ENCODE data around the gene PDE11A.

Gene PDE11A

DNA sequence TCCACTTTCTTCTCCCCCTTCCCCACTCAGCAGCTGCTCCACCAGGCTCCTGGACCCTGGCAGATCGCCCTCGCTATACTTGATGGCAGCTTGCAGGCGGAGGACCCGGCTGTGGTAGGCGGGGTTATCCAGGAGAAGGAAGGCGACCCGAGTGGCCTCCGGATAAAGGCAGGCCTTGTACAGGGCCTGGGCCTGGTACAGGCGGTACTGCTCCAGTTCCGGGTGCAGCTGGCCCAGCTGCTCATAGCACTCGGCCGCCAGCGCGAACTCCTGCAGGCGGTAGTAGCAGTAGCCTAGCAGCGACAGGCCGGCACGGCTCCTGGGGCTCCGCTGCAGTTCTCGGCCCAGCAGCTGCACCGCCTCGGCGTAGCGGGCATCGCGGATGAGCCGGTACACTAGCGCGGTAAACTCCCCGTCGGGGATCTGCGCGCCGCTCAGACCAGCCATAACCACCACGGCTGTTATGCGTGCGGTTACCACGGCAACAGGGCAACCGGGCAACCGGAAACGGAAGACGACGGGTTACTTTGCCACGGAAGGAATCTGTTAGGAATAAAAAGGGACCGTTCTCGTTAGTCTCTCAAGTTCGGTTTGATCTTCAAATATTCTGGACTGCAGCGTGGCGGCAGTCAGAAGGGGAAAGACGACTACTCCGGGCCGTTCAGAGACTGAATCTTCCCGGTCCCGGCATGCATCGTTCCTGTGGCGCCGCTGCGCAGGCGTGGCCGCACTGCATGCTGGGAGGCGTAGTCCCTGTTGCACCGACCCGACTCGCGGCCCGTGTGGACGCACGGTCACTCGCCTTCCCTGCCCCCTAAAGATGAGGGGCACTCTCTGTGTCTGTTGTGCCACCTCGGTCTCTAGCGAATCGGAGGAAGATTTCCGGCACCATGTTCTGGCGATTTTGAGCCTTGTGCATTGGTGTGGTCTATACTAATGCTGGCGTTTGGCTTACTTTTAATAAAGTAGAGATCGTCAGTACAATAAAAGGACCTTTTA, 454.0 kb downstream of the PDE11A start:
- DNase-seq = peak; percentile 93

GRCh38 chr2:177617849-177618248, 454.7 kb downstream of the PDE11A start:
- no peak for DNase-seq

- DNase-seq = no peak
Measured at GRCh38 chr2:177616731-177617130, 455.8 kb downstream of the PDE11A start.

DNA sequence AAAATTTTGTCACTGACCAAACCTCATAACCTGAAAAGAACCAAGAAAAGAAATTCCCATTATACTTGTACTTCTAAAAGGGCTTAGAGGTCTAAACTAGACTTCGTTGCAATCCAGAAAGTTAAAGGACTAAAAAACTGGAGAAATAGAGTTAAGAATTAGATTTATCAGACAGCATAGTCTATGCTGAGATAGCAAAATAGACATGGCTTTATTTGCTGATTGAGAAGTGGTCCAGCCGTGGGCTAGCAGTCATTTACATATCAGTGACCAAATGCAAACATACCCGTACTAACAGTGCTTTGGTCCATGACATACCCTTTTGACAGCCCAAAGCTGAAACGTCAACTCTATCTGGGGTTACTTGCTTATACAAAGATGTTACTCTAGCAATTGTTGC, 456.5 kb downstream of the PDE11A start:
- DNase-seq = no peak

DNA sequence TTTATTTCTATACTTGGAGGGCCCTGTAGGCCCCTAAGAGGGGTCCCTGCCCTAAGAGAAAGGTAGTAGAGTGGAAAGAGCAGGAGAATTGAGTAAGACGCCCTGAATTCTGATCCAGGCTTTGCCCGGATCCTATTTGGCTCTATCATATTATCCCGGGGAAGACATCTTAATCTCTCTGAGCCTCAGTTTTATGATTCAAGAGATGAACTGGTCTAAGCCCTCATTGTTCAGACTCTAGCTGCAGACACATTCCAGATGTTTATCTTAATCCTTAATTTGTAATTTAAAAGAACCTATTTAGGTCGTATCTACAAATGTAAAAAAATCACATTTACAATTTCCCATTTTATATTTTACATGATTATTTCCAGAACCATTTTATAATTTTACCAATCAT, 459.9 kb downstream of the PDE11A start:
- DNase-seq = no peak

DNA sequence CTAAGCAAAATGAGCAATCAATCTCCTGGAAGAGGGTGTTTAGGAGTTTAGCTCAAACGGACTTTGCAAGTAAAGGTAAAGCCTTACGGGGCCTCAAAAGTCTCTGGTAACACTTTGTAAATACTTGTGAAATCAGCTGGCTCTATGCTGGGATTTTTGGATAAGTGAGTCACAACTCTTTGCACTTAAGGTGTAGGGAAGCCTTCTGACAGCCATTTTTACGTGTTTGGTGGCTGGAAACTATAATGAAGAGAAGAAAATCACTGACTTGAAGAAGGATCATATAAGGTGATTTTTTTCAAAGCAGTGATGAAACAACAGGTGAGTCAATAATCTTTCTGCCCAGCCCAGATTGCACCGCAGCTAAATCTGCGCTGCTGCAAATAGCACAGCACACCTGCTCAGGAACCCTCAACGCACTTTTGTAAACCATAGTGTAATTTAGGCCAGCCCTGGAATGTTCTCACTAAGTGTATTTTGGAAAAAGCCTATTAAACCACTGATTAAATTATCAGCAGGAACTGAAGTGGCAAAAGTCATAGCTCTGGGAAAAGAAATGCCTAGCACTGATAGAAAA, 461.2 kb downstream of the PDE11A start:
- DNase-seq = no peak

- no peak for DNase-seq
Measured at GRCh38 chr2:177610813-177611212, 461.8 kb downstream of the PDE11A start.

GRCh38 chr2:177606636-177607035, 465.9 kb downstream of the PDE11A start:
- no peak for DNase-seq

- peak; percentile 63 for DNase-seq
Measured at GRCh38 chr2:177604271-177605065, 468.1 kb downstream of the PDE11A start.

DNA sequence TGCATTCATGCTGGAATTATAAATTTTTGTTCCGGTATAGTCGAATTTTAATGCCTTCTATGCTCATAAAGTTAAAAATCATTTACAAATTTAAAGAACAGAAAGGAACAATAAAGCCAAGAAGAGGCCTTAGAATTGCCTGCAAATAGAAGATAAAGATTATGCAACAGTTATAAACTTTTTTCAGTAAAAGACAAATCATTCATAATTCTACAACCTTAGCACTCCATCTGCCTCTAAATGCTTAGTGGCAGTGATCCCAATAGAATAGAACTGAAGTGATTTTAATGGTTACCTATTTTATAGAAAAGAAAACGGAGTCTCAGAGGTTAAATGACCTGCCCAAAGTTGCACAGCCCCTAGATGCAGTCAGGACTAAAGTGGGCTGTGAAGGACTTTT, 468.8 kb downstream of the PDE11A start:
- no peak for DNase-seq

DNA sequence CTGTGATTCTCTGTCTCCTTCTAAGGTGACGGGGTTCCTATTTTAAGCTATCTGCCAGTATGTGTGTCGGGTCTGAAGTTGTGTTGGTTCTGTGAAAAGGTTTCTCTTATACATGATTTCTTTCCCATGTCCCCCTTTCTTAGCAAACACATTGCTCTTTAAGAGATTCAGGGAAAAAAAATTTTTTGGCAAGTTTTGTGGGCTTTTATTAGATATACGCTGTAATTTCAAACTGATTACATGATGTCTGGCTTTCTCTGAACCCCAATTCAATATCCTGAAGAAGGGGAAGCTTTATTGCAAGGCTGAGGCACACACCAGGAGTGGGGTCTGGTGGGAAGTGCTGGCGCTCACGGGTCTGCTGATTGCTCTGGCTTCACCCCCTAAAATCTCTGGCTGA, 469.4 kb downstream of the PDE11A start:
- no peak for DNase-seq

DNA sequence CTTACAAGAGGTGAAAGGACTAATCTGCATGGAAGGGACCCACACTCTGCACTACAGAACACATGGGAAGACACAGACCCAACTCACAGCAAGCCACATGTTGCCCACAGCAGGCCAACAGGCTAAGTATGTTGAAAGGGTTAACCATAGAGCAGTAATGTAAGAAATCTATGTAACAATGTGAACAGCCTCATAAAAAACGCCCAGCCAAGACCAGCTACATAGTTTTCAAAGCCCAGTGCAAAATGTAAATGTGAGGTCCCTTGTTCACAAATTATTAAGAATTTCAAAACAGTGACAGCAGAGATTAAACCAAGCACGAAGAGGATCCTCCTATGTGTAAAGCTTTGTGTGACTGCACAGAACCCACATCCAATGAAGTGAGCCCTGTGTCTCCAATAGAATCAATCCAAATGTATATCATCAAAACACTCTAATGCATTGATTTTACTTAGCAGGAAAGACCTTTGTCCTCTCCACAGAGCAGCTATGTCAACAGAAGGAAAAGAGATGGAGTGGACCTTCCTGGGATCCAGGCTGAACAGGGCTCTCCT, 469.9 kb downstream of the PDE11A start:
- no peak for DNase-seq

DNA sequence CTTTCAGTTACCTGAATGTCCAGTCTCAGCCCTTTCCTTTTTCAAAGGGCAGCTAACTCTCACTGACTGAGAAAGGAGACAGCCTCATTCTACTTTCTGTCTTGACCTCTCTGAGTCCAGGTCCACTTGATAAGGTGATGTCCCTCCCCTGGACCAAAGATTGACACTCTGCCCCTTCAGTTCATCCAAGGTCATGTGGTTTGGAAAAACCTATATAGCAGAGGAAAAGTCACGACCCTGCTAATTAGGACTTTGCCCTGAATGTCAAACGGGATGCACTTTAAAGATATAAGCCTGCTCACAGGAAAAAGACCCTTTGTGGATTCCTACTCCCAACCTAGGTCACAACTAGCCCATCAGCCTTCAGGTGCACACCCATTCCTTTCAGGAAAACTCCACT, 471.7 kb downstream of the PDE11A start:
- no peak for DNase-seq

GRCh38 chr2:177599956-177600355, 472.6 kb downstream of the PDE11A start:
- no peak for DNase-seq

DNA sequence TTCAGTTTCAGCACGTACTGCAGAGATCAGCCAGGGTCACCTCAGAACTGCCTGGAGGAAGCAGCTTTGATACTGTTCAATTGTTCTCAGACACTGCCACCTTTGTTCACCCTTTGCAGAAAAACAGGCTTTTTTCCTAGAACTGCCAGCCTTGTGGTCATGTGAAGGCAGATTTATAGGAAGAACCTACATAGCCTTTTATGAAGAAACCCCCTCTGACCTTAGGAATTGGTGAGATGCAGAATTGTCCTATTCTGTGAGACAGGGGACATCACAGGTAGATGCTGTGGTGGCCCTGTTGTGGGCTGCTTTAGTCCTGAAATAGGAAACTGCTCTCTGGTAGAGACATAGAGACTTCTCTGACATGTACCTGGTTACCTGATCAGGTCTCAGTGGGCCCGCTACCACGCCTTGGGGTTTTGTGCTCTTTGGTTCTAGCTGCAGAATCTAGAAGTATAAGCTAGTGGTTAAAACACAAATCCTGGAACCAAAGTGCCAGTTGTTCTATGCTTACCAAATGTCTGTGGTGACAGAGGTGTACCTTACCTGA, 473.4 kb downstream of the PDE11A start:
- DNase-seq = peak; percentile 57

DNA sequence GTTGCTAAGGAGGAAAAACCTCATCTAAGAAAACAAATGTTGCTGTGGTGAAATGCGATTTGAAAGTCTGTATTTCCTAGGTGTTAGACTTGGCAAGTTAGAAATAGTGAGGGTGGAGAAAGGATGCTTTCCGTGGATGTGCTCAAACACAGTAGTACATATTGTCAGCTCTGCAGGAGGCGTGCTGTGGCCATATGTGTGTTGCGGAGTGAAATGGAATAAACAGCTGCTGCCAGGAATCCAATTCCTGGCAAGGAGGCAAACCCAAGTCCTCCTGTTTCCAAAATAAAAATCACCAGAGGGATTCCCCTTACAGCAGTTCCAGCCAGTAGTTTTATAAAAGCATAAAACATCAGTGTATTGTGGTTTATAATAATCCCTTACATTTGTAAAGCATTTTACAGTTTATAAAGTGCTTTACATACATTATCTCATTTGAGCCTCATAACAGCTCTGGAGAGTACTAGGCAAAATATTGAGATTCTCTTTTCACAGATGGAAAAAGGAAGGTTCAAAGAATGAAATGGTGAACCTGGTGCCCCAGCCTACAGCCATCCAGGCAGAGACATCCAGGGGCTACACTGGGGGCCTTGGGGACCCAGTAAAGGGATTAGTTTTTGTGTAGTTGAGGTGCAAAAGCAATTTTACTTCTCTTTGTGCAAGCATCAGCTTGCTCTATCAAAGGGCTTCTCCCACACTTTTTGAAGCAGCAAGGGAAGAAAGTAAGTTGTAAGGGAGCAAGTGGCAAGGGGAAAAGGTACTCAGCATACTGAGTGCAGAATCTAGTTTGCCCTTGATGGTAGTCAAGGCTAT, 474.0 kb downstream of the PDE11A start:
- DNase-seq = peak; percentile 15

- DNase-seq = no peak
Measured at GRCh38 chr2:177597759-177598158, 474.8 kb downstream of the PDE11A start.

- DNase-seq = no peak
Measured at GRCh38 chr2:177596866-177597265, 475.7 kb downstream of the PDE11A start.

DNA sequence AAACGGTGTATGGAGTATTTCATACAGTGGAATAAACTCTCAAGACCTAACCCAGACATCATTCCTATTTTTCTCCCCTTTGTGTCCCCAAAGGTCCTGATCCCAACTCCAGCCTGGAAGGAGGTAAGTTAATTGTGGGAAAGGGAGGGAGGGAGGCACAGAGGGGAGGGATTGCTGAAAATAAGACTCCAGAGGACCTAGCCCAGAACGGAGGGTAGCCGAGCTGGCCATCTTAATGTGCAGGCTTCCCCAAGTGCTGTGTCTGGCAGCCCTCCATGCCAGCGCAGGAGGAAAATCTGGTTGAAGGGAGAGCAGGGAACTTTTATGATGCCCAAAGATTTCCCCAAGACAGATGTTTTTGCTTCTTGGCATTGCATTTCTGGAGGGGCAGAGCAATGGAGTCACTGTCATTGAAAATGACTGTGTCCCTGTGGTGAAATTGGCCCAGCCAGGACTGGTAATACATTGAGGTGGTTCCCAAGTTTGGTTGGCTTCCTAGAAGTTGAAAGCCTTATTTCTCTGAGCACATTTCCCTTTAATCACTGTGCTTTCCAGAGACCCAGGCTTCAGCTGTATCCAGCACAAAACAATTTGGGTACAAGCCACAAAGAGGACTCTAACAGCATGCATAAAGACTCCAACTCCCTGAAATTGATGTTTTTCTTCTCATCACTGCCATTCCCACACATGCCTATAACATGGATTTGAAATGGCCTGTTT, 477.3 kb downstream of the PDE11A start:
- peak; percentile 23 for DNase-seq

DNA sequence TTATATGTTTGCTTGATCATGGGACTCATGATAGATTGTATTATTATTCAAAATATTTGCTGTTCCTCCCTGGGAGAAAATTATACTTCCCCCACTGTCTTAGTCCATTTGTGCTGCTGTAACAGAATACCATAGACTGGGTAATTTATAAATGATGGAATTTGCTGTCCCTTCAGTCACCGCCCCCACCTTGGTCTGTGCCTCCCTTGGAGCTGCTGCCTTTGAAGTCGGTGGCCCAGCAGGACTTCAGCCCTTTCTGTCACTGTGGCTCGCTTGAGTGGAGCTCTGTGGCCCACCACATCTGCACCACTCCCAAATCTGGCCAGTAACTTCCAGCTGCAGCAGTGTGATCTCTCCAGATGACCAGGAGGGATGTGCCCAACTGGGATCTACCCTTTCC, 479.2 kb downstream of the PDE11A start:
- DNase-seq = no peak

GRCh38 chr2:177592945-177593344, 479.6 kb downstream of the PDE11A start:
- DNase-seq = no peak
